Erythroblast (primary cell): ENCODE data around the gene RHEBL1.

Experiments
- GATA1 ChIP-seq: IDR thresholded peaks from 2 replicates; pipeline ENCODE4 v1.6.1; 2011; ENCODE audit warnings: low read depth, mild to moderate bottlenecking, control low read depth, low read length, moderate library complexity
- POLR2A ChIP-seq: IDR thresholded peaks from 2 replicates; pipeline ENCODE4 v1.6.1; 2011; ENCODE audit warnings: mild to moderate bottlenecking, low read length

DNA sequence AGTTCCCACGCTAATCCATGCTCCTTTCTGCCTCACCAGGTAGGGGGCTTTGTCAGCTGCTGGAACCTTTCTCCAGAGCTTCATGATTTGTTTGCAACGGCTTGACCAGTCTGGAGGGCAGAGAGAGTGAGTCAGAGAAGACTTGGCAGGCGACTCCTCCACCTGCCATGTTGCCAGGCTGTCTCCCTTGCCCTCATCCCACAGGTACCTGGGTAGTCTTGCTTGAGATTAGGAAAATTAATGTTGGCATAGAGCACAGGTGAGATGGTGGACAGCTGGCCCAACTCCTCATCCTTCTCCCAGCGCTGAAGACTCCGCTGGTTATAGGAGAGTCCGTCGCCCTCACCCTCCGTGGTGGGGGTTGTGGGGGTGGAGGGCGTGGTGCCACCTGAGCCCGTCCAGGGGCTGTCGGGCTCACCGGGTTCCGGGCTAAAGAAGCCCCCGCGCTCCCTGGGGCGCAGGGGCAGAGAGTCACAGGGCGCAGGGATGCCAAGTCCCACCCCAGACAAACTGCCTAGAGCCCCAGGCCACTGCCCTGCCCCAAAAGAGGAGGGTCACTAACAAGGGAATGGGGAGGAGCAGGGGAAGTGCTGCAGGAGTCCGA is 27.8 kb downstream of the RHEBL1 start:
- no peak for TF ChIP-seq POLR2A
- no peak for TF ChIP-seq GATA1
